ENCODE results near the gene TGM5.
"Not testable (repeated sequence)": the region's sequence is repeated elsewhere in the genome, so short reads cannot be mapped to it uniquely, and the experiment has no call there.

Gene TGM5

GRCh38 chr15:43209059-43209824, 57.5 kb downstream of the TGM5 start:
- in situ Hi-C loops (cut with HindIII; ENCODE audit: low pct_ligation_motif_present, low pct_unique_long_range_greater_than_20kb, low sequenced_read_pairs) = no loop called here

GRCh38 chr15:43208052-43209002, 58.4 kb downstream of the TGM5 start:
- in situ Hi-C loops (cut with HindIII; ENCODE audit: low pct_ligation_motif_present, low pct_unique_long_range_greater_than_20kb, low sequenced_read_pairs) = no loop called here

More at GRCh38 chr15:43209059-43209824, 57.5 kb downstream of the TGM5 start:
- no peak for DNase-seq

GRCh38 chr15:43207024-43207423, 59.7 kb downstream of the TGM5 start:
- in situ Hi-C loops (cut with HindIII; ENCODE audit: low pct_ligation_motif_present, low pct_unique_long_range_greater_than_20kb, low sequenced_read_pairs) = no loop called here

More at GRCh38 chr15:43208052-43209002, 58.4 kb downstream of the TGM5 start:
- no peak for DNase-seq

GRCh38 chr15:43206054-43206453, 60.7 kb downstream of the TGM5 start:
- no peak for DNase-seq
- in situ Hi-C loops (cut with HindIII; ENCODE audit: low pct_ligation_motif_present, low pct_unique_long_range_greater_than_20kb, low sequenced_read_pairs) = no loop called here

More at GRCh38 chr15:43207024-43207423, 59.7 kb downstream of the TGM5 start:
- no peak for DNase-seq

GRCh38 chr15:43204016-43204901, 62.5 kb downstream of the TGM5 start:
- in situ Hi-C loops (cut with HindIII; ENCODE audit: low pct_ligation_motif_present, low pct_unique_long_range_greater_than_20kb, low sequenced_read_pairs) = no loop called here
- peak; percentile 61 for DNase-seq

- in situ Hi-C loops (cut with HindIII; ENCODE audit: low pct_ligation_motif_present, low pct_unique_long_range_greater_than_20kb, low sequenced_read_pairs) = no loop called here
- DNase-seq = no peak
Measured at GRCh38 chr15:43199945-43200488, 66.7 kb downstream of the TGM5 start.

- DNase-seq = no peak
- in situ Hi-C loops (cut with HindIII; ENCODE audit: low pct_ligation_motif_present, low pct_unique_long_range_greater_than_20kb, low sequenced_read_pairs) = no loop called here
Measured at GRCh38 chr15:43198992-43199391, 67.7 kb downstream of the TGM5 start.

GRCh38 chr15:43198556-43198955, 68.2 kb downstream of the TGM5 start:
- in situ Hi-C loops (cut with HindIII; ENCODE audit: low pct_ligation_motif_present, low pct_unique_long_range_greater_than_20kb, low sequenced_read_pairs) = not testable (repeated sequence)

GRCh38 chr15:43197773-43198172, 69.0 kb downstream of the TGM5 start:
- in situ Hi-C loops (cut with HindIII; ENCODE audit: low pct_ligation_motif_present, low pct_unique_long_range_greater_than_20kb, low sequenced_read_pairs); DNase-seq: not testable (repeated sequence)

More at GRCh38 chr15:43198556-43198955, 68.2 kb downstream of the TGM5 start:
- DNase-seq = not testable (repeated sequence)

- DNase-seq = no peak
- in situ Hi-C loops (cut with HindIII; ENCODE audit: low pct_ligation_motif_present, low pct_unique_long_range_greater_than_20kb, low sequenced_read_pairs) = no loop called here
Measured at GRCh38 chr15:43196760-43197548, 69.8 kb downstream of the TGM5 start.

- in situ Hi-C loops (cut with HindIII; ENCODE audit: low pct_ligation_motif_present, low pct_unique_long_range_greater_than_20kb, low sequenced_read_pairs) = no loop called here
- no peak for DNase-seq
Measured at GRCh38 chr15:43194795-43195194, 71.9 kb downstream of the TGM5 start.

- in situ Hi-C loops (cut with HindIII; ENCODE audit: low pct_ligation_motif_present, low pct_unique_long_range_greater_than_20kb, low sequenced_read_pairs) = no loop called here
- DNase-seq = no peak
Measured at GRCh38 chr15:43193710-43194109, 73.0 kb downstream of the TGM5 start.

- no peak for DNase-seq
- in situ Hi-C loops (cut with HindIII; ENCODE audit: low pct_ligation_motif_present, low pct_unique_long_range_greater_than_20kb, low sequenced_read_pairs) = no loop called here
Measured at GRCh38 chr15:43190178-43190577, 76.5 kb downstream of the TGM5 start.

- DNase-seq = no peak
- in situ Hi-C loops (cut with HindIII; ENCODE audit: low pct_ligation_motif_present, low pct_unique_long_range_greater_than_20kb, low sequenced_read_pairs) = no loop called here
Measured at GRCh38 chr15:43189296-43189695, 77.4 kb downstream of the TGM5 start.

GRCh38 chr15:43187544-43188155, 79.1 kb downstream of the TGM5 start:
- DNase-seq = peak; percentile 64
- in situ Hi-C loops (cut with HindIII; ENCODE audit: low pct_ligation_motif_present, low pct_unique_long_range_greater_than_20kb, low sequenced_read_pairs) = no loop called here

- in situ Hi-C loops (cut with HindIII; ENCODE audit: low pct_ligation_motif_present, low pct_unique_long_range_greater_than_20kb, low sequenced_read_pairs) = no loop called here
- DNase-seq = peak; percentile 4
Measured at GRCh38 chr15:43186003-43186353, 80.8 kb downstream of the TGM5 start.
